HG03097 (cell line): ENCODE data around the gene LBX1.

Experiments used
- ATAC-seq: cut with Tn5 transposase; IDR thresholded peaks from one replicate; pipeline ENCODE4 v1.9.1; 2021; ENCODE audit not compliant: unreplicated experiment, low FRiP score

The LBX1 gene

GRCh38 chr10:101226491-101227428, 2.5 kb downstream of the LBX1 start:
- ATAC-seq, result no peak

GRCh38 chr10:101225846-101226421, 3.3 kb downstream of the LBX1 start:
- ATAC-seq, result no peak

- no peak for ATAC-seq
These were observed 4.1 kb downstream of the LBX1 start for GRCh38 chr10:101224910-101225823.

GRCh38 chr10:101224060-101224909, 5.0 kb downstream of the LBX1 start:
- ATAC-seq, result no peak

DNA sequence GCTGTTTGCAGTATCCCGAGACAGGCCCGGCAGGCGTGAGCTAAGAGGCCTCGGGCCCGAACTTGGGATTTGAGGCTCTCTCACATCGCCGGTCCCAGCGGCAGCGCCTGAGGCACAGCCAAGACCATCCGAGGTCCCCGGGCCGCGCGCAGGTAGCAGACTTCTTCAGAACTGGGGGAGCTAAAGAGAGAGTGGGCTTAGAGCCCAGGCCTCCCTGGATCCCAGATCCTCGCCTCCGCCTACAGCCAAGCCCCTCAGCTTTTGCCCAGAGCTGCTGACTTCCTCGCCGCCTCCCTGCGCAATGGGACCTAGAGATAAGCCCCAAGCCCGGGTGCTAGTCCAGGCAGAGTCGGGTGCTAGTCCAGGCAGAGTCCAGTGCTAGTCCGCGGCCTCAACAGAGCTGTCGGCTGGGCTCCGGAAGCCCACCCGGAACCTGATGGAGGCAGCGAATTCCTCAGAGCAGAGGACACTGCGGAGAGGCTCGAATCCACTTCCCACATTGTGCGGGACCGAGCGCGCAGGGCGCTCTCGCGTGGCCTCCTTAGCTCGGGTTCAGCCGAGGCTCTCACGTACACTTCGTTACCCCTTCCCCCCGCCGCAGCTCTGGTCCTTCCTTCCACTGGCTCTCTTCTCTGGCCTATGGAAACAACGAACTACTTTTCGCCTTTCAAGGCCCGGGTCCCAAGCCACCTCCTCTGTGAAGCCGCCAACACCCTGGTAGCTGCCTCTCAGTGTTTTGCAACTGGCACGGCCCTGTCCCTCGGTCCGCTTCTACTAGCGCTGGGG, 5.8 kb downstream of the LBX1 start:
- ATAC-seq, result no peak

DNA sequence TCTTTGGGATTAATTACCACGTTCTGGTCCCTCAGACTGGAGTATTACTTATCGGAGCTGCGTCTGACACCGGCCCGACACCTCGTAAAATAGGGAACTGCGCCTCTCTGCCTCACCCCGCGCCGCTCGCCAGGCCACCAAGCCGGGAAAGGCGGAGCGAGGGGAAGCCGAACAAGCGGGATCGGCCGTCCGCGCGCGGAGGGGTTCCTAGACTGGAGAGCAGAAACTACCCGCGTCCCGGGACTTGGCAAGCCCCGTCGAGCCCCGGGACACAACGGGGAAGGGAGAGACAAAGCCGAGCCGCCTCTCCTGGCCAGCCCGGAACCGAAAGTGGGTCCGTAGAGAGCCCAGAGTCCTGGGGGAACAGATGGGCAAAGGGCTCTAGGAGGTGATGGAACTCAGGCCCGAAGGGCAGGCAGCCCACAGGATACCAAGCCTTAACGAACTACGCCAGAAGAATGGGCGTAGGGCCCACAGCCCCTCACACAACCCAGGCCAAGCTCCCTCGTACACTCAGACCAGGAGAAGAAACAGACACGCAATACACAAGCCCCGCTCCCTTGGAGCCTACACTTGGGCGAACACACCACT, 6.5 kb downstream of the LBX1 start:
- ATAC-seq, result no peak

GRCh38 chr10:101221963-101222531, 7.2 kb downstream of the LBX1 start:
- ATAC-seq, result no peak

DNA sequence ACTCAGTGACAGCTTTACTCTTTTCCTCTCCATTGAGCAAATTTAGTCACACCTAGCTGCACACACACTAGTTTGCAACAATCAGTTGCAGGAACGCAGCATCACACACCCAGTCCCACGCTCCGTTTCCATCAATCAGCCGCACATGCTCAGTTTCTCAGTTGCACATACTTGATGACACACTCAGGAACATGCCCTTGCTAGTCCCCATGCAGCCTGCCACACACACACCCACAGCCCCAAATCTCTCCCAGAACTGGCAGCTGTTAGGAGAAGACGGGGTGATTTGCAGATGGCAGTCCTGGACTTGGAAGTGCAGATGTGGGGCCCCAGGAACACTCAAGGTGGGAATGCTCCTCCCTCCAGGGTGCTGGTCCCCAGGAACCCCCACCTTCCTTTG, 7.7 kb downstream of the LBX1 start:
- no peak for ATAC-seq

DNA sequence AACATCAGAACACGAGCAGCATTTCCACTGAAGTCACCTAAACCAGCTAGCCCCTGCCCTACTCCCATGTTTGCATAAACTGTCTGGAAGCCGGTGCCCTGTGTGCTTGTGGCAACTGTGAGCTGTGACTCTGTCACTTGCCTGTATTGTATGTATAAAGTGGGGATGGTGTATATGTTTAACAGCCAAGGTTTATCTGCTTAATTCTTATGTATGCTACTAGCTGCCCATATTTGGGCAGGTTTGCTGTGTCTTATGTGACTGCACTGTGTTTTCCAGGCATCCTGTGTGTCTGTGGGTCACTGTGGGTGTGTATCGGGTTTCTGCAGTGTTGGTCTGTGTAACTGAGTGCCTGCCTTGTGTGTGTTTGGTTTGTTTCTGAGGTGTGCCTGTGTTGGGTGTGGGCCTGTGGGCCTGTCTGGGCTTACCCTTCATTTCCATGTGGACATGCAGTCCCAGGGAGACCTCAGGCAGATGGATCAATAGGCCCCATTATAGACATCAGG, 9.3 kb downstream of the LBX1 start:
- no peak for ATAC-seq

DNA sequence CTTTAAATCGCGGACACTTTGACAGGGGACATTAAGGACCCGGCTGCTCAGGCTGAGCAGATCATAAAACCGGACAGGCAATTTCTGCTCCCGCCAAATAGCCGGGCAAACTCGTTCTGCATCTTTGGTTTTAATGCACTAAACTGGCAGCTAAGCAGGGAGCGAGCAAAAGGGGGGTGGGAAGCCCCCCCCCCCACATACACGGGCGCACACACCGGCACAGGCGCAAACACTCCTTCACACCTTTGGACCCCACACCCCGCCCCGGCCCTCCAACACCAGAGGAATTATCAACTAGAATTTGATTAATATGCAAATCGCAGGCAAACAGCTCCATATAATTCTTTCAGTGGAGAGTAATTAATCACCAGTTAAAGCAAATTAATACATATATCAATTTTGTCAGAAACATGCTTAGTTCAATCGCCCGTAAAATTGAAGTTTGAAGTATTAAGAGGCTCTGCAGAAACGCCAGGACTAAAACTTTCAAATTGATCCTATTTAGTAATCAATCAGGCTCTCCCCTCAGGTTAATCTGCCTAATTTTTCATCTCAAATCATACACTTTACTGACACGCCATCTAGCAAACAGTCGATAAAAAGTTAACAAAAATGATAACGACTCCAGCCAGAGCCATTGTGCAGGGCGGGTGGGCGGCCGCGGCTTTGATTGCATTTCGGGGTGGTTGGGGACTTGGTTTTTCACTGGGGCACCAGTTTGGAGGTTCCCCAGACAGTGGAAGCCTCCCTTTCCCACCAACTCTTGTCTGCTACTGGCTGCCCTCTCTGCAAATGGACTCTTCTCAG, 9.9 kb downstream of the LBX1 start:
- ATAC-seq, result no peak

DNA sequence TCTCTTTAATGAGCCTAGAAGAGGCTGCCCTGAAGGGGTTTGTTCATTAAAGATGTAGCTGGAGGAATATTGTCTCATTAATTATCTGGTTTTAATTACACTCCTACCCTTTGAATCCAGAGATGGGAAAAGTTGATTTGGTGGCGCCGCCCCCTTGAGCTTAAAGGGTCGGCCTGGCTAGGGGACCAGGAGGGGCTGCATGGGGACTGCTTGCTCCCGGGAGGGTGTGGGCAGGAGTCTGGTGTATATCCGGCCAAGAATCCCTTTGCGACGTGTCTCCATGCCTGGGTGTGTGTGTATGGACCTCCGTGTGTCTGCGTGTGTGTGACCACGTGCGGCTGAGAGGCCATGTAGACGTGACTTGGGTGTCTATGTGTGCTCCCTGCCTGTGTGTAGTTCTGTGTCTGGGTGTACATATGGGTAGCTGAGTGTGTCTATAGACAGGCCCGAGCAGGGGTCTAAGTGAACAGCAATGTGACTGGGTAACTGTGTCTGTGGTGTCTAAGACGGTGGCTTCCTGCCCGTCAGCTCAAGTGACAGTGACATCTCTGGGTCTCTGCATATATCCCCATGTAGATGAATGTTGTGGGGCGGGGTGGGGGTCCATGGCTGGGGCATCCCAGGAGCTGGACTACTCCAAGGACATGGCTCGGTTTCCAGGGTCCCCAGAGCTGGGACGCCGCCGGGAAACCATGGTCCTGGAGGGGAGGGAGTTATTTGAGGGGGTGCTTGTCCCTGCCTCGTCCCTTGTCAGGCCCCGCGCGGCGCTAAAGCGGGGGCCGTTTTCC, 10.7 kb downstream of the LBX1 start:
- no peak for ATAC-seq

- no peak for ATAC-seq
These were observed 11.6 kb downstream of the LBX1 start for GRCh38 chr10:101217450-101218281.

GRCh38 chr10:101217044-101217425, 12.2 kb downstream of the LBX1 start:
- no peak for ATAC-seq

DNA sequence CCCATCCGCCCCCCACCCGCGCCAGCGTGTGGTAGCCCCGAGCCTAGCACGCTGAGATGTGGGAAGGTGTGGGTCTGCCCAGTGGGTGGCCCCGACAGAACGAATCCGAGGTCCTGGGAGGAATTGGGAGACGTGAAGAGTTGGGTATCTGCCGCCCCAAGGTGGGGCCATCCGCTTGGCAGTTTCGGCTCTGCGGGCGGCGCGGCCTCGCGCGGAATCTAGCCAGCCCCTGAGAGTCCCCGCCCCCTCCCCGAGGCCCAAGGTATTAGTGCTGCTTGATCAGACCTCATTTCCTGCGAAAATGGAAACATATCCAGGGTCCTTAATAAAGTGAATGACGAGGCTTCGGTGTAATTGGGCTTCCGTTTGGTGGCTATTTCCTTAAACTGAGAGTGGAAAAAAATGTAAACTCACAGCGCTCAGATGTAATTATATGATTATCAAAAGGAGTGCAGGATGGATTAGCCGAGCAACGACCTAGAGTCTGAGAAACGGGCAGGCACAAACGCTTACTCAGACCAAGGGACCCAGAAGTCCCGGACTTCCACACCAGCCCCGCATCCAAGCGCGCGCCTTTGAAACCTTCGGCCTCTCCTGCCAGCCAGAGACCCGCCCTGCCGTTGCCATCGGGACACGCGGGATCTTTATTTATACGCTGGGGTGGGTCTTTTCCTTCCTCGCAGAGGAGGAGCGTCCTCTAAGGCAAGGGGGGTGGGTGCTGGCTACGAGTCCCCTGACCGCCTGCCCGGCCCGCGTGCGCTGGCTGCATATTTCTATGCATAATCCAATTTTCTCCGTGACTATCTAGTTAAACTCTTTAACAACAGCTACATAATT, 12.8 kb downstream of the LBX1 start:
- ATAC-seq, result no peak
